ENCODE measurements around the gene PAXX.
A peak's percentile ranks its signal among the peaks of the same experiment; 100 is the strongest.

PAXX gene

DNA sequence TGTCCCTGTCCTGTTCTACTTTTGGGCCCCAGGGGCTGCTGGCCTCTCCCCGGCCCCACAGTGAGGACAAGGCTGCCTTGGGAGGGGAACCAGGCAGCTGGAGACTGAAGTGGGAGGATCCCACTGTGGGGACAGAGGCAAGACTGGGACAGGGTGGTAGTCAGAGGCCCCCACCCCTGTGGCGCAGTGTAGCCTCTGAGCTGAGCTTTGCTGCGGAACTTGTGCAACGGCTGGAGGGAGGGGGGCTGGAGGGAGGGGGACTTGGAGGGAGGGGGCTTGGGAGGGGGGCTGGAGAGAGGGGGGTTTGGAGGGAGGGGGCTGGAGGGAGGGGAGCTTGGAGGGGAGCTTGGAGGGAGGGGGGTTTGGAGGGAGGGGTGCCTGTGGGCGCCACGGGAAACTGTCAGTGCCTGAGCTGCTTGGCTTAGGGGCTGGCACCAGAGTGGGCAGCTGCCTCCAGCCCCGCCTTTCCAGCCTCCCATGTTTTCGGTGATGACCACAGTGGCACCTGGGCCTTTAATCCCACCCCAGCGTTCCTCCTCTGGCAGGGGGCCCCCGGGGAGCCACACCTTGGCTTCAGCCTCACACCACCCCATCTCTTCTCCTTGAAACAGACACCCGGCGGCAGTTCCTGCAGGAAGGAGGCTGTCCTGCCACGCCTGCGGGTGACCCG is 42.0 kb downstream of the PAXX start:
- no peak for DNase-seq

DNA sequence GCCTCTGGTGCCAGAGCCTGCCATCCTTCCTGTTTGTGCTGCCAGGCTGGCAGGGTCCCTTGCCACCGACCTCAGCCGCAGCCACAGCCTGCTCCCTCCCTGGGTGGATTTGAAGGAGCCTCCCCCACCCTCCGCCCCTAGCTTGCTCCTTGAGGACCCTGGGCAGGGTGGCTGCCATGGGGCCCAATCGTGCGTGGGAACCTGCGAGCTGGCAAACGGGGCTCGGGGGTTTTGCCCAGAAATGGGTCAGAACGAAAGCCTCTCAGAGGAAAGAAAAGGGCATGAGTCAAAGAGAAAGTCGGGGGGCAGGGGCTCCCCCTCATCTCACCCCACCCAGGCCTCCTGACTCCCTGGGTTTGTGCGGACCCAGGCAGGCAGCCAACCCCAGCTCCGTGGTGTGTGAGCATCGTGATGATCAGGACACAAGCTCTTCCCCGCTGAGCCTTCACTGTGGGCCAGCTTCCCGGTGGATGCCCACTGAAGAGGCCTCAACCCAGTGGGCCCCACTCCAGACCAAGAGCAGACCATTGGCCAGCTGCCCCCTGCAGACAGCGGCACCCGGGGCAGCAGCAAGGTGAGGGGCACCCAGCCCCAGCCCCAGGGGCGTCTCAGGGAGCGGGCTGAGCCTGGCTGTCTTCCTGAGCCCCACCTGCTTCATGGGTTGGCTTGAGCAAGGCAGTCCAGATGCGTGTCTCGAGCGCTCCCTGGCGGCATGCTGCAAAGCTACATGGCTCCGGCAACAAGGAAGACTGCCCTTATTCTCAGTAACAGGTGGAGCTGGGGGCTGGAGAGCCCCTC is 42.7 kb downstream of the PAXX start:
- DNase-seq = peak; percentile 64

DNA sequence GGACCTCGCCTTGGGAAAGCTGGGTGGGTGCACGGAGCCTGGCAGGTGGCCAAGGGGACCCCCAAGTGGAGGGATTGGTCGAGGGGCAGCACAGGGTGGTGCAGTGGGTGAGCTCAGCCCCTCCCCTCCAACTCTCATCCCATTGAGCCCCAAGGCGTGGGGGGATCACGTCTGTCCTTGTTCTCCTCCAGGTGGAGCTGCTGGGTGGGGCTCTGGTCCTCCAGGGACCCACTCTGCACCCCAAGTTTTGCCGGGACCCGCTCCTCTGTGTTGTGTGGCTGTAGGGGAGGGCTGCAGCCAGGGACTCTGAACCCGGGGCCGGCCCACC is 43.2 kb downstream of the PAXX start:
- no peak for DNase-seq

GRCh38 chr9:137035937-137036336 is 43.7 kb downstream of the PAXX start:
- DNase-seq = no peak

- DNase-seq = no peak
These were observed 44.8 kb downstream of the PAXX start for GRCh38 chr9:137037035-137037434.

- no peak for DNase-seq
These were observed 45.3 kb downstream of the PAXX start for GRCh38 chr9:137037483-137037882.

GRCh38 chr9:137038916-137039315 is 46.7 kb downstream of the PAXX start:
- DNase-seq = no peak

GRCh38 chr9:137039611-137040366 is 47.6 kb downstream of the PAXX start:
- DNase-seq = no peak

- DNase-seq = no peak
These were observed 48.3 kb downstream of the PAXX start for GRCh38 chr9:137040568-137040967.

GRCh38 chr9:137041124-137041523 is 48.9 kb downstream of the PAXX start:
- DNase-seq = no peak

GRCh38 chr9:137042751-137043727 is 50.8 kb downstream of the PAXX start:
- no peak for DNase-seq
